Measurements from ENCODE around the gene OSTM1. TPM values are rescaled to one million over a fixed set of nuclear protein-coding genes. Genes with fewer than 3 reads are reported as not detected.

Gene OSTM1
- total RNA-seq, 1 donor from 2014 or later: 16.8 TPM

DNA sequence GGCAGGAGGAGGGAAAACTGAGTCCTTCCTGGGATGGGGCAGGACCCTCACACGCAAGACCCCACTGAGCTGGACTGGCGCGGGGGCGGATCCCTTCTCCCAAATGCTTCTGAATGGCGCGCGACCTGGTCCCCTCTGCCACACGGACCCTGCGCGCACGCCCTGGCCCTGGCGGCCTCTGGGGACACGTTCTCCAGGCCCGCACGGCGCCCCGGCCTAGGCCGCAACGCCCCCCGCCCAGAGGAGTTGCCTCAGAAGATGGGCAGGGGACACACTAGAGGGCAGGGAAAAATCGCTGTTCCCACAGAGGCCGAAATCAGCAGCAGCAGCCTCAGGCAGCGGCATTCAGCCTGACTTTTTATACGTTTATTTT lies 45.2 kb upstream of the OSTM1 start:
- H3K4me1 Mint-ChIP-seq: peaks cover 33% of the 10 kb centered on the region
- peak overlapping the region; percentile 48 for H3K4me3 Mint-ChIP-seq
- peaks cover 97% of the 10 kb centered on the region for H3K27me3 Mint-ChIP-seq (ENCODE audit: low read depth)

DNA sequence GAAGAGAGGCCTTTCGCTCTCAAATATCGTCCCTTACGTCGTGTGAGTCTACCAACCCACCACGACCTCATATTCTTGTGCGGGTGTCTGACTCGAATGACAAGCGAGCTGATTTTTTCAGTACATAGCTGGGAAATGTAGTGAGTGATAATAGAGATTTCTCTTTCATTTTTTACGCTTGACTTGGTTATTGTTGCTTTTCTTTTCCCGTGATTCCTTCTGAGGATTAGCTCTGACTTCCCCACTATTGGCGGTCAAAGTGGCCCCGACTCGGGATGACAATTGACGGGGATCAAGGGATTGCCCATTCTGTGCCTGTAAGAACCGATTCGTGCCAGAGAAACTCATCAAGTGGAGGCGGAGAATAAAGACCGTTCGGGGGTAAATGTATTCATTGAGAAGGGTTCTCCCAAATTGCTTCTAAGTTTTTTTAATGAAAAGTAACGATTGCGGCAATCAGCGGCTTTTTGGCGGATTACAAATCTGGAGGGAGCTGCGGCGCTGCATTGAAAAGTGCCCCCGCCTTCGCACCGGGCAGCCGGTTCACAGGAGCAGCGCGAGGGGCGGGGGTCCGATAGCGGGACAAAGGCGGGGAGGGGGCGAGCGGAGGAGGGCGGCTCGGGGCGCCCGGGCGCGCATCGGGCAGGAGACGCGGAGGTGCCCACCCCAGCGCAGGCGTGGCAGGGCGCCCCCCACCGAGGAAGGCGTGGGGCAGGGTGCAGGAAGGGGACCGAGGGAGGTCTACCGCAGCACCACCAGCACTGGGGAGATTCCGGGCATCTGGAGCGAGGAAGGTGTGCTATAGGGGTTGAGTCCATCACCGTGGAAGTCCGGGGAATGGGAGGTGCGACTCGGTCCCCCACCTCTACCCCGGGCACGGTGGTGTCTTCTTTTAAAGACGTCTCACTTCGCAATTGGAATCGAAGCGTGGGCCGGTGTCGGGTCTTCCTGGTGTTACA lies 44.5 kb upstream of the OSTM1 start:
- TF ChIP-seq, protein P1, sequence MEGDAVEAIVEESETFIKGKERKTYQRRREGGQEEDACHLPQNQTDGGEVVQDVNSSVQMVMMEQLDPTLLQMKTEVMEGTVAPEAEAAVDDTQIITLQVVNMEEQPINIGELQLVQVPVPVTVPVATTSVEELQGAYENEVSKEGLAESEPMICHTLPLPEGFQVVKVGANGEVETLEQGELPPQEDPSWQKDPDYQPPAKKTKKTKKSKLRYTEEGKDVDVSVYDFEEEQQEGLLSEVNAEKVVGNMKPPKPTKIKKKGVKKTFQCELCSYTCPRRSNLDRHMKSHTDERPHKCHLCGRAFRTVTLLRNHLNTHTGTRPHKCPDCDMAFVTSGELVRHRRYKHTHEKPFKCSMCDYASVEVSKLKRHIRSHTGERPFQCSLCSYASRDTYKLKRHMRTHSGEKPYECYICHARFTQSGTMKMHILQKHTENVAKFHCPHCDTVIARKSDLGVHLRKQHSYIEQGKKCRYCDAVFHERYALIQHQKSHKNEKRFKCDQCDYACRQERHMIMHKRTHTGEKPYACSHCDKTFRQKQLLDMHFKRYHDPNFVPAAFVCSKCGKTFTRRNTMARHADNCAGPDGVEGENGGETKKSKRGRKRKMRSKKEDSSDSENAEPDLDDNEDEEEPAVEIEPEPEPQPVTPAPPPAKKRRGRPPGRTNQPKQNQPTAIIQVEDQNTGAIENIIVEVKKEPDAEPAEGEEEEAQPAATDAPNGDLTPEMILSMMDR (IDR thresholded peaks at IDR 0.05; ENCODE audit: unreplicated experiment): no peak
- Mint-ChIP-seq H3K4me3 (peak overlapping the region; percentile 72), H3K4me1 (peaks cover 37% of the 10 kb centered on the region), H3K27ac (no peak overlapping the region), H3K27me3 (ENCODE audit: low read depth) (peaks cover 97% of the 10 kb centered on the region), H3K9me3 (no peaks in the 10 kb centered on the region), H3K36me3 (no peaks in the 10 kb centered on the region)
- no peak for DNase-seq (ENCODE audit: low spot score in 2 of 2, unreplicated experiment in 2 of 2)

More for the DNA sequence above, 45.2 kb upstream of the OSTM1 start:
- no peak for DNase-seq (ENCODE audit: low spot score in 2 of 2, unreplicated experiment in 2 of 2)
- TF ChIP-seq, protein P1 (IDR thresholded peaks at IDR 0.05; ENCODE audit: unreplicated experiment): no peak
- no peak overlapping the region for H3K27ac Mint-ChIP-seq
- H3K9me3 Mint-ChIP-seq: no peaks in the 10 kb centered on the region
- no peaks in the 10 kb centered on the region for H3K36me3 Mint-ChIP-seq

DNA sequence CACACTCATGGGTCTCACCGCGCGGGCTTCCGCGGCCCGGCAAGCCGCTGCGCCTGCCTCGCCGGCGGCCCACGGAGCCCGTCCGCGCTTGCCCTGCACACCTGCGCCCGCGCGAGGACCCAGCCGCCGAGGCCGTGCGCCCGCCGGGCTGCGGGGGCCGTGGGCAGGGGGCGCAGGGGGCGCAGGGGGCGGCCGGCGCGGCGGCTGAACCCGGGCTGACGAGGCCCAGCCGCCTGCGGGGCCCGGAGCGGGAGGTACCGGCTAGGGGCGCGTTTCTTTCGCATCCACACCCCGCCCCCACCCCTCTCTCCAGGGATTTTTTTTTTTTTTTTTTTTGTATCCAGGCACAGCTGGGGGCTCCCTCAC lies 43.8 kb upstream of the OSTM1 start:
- peaks cover 42% of the 10 kb centered on the region for H3K4me1 Mint-ChIP-seq

DNA sequence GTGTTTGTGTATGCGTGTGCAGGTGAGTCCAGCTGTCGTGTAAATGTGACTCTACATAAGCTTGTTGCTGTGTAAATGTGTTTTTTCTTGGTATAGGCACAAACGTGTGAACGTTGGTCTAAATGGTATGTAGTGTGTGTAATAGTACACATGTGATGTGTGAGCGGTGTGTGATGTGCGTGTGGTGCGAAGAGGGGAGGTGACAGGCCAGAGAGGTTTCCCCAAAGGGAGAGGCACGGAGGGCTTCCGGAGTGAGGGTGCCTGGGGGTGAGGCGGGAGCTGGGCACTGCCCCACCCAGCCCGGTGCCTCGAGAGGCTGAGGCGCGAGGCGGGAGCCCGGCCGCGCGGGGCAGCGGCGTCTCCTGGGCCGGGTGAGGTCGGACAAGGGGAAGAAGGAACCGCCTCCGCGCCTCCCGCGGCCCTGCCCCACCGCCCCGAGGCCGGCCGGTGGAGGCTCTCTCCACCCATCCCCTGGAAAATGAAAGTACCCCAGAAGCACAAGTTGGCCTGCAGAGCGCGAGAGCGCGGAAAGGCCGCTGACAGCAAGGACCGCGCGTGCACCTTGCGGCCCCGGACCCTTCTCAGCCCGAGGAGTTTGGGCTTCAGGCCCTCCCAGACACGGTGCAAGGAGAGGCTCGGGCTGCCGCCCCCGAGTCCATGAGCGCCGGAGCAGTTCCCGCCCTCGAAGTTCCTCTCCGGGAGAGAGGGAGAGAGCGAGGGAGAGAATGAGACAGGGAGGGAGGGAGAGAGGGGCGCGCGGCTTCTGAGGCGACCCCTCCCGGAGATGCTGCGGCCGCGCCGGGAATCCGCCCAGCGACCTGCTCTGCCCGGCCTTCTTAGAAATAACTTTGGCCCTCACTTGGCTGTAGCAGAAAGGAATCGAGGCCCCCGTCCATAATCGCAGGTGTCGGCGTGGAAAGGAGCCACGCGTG lies 43.2 kb upstream of the OSTM1 start:
- Mint-ChIP-seq H3K27me3 (ENCODE audit: low read depth) (peaks cover 97% of the 10 kb centered on the region), H3K27ac (no peak overlapping the region), H3K4me3 (peak overlapping the region; percentile 54), H3K9me3 (no peaks in the 10 kb centered on the region), H3K36me3 (no peaks in the 10 kb centered on the region), H3K4me1 (peaks cover 41% of the 10 kb centered on the region)
- peak in 1 of 2 experiments; percentile 49 for DNase-seq (ENCODE audit: low spot score in 2 of 2, unreplicated experiment in 2 of 2)
- TF ChIP-seq, protein P1 (IDR thresholded peaks at IDR 0.05; ENCODE audit: unreplicated experiment): no peak

More for the DNA sequence above, 43.8 kb upstream of the OSTM1 start:
- Mint-ChIP-seq H3K27me3 (ENCODE audit: low read depth) (peaks cover 97% of the 10 kb centered on the region), H3K36me3 (no peaks in the 10 kb centered on the region), H3K9me3 (no peaks in the 10 kb centered on the region), H3K4me3 (peak overlapping the region; percentile 72), H3K27ac (no peak overlapping the region)
- TF ChIP-seq, protein P1 (IDR thresholded peaks at IDR 0.05; ENCODE audit: unreplicated experiment): no peak
- DNase-seq (ENCODE audit: low spot score in 2 of 2, unreplicated experiment in 2 of 2): no peak

DNA sequence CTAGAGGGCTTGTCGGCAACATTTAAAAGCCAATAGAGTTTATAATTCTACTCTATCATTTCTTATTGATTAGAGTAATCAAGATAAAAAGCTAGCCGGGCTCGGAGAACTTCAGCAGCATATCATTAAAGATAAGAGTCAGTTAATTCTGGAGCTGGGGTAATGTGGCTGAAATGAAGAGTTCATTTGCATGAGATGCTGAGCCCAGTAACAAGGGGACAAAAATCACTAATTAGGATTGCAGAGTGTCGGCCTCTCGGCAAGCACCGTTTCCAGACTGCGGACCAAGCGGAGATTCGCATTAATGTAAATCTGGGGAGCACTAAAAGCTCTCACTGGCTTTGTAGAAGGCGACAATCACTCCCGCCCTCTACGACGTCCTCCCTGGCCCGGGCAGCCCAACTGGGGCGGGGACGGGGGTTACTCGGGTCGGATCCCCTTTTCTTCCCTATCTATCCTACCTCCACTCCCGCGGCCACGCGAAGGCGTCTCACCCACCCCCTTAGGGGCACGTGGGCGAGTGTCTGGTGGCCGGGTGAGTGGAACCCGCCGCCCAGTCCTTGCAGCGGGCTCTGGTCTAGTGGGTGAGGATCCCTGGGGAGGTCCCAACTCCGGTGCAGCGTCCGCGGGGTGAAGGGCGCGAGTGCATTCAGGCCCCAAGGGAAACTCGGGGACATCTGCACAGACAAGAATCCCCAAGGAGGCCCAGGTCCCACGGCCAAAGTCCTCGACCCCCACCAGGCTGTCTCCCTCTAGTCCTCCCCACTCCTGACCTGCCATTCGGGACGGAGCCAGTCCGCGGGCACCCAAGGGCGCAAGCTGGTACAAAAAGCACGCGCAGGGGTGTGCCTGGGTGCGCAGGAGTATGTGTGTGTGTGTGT lies 42.2 kb upstream of the OSTM1 start:
- TF ChIP-seq, protein P1 (IDR thresholded peaks at IDR 0.05; ENCODE audit: unreplicated experiment): no peak
- Mint-ChIP-seq H3K36me3 (no peaks in the 10 kb centered on the region), H3K27me3 (ENCODE audit: low read depth) (peaks cover 97% of the 10 kb centered on the region), H3K4me1 (peaks cover 41% of the 10 kb centered on the region), H3K4me3 (peak overlapping the region; percentile 54), H3K9me3 (no peaks in the 10 kb centered on the region), H3K27ac (no peak overlapping the region)
- no peak for DNase-seq (ENCODE audit: low spot score in 2 of 2, unreplicated experiment in 2 of 2)
